Stimulated activated CD8-positive, alpha-beta memory T cell treated with anti-CD3 and anti-CD28 coated beads, Interleukin-7, amount 100 ng/mL, for 1 hour (primary cell): Measurements from ENCODE around the gene GPR151.

Experiments used
- DNase-seq, 2 donors: peaks; one replicate each; pipeline ENCODE4 v3.0.0-alpha.2; 2020; ENCODE audit warnings: low read depth in 2 of 2

GPR151 gene

GRCh38 chr5:146520731-146521130 lies 4.7 kb upstream of the GPR151 start:
- no peak for DNase-seq

- DNase-seq, result no peak
Observed at GRCh38 chr5:146519554-146519953, 3.6 kb upstream of the GPR151 start.

- no peak for DNase-seq
Observed at GRCh38 chr5:146515473-146516150, 378 bp downstream of the GPR151 start.

- no peak for DNase-seq
Observed at GRCh38 chr5:146514575-146514974, 1.4 kb downstream of the GPR151 start.

- DNase-seq, result no peak
Observed at GRCh38 chr5:146513462-146513861, 2.5 kb downstream of the GPR151 start.

- DNase-seq, result no peak
Observed at GRCh38 chr5:146510559-146511125, 5.3 kb downstream of the GPR151 start.

GRCh38 chr5:146507428-146507827 lies 8.6 kb downstream of the GPR151 start:
- no peak for DNase-seq

- no peak for DNase-seq
Observed at GRCh38 chr5:146499680-146500079, 16.3 kb downstream of the GPR151 start.

- DNase-seq, result no peak
Observed at GRCh38 chr5:146494656-146495055, 21.3 kb downstream of the GPR151 start.

GRCh38 chr5:146490089-146490843 lies 25.7 kb downstream of the GPR151 start:
- no peak for DNase-seq

- DNase-seq, result no peak
Observed at GRCh38 chr5:146484714-146485391, 31.1 kb downstream of the GPR151 start.

GRCh38 chr5:146482775-146483174 lies 33.2 kb downstream of the GPR151 start:
- no peak for DNase-seq

GRCh38 chr5:146475906-146476305 lies 40.1 kb downstream of the GPR151 start:
- no peak for DNase-seq

GRCh38 chr5:146475190-146475780 lies 40.7 kb downstream of the GPR151 start:
- no peak for DNase-seq

- no peak for DNase-seq
Observed at GRCh38 chr5:146474065-146474464, 41.9 kb downstream of the GPR151 start.

GRCh38 chr5:146467760-146468159 lies 48.2 kb downstream of the GPR151 start:
- no peak for DNase-seq

GRCh38 chr5:146466521-146467349 lies 49.3 kb downstream of the GPR151 start:
- no peak for DNase-seq

GRCh38 chr5:146463446-146463845 lies 52.5 kb downstream of the GPR151 start:
- no peak for DNase-seq
